BJ (cell line): ENCODE data around the gene RBM15. TPM values are rescaled to one million over a fixed set of nuclear protein-coding genes. Genes with fewer than 3 reads are reported as not detected.

Source experiments
- CTCF ChIA-PET: fragments of 350-600 bp; formaldehyde crosslinking; extraction: SDS; loops from one replicate; lab custom pipeline; 2021; ENCODE audit warnings: antibody characterized with exemption, inconsistent platforms; lab: Yijun Ruan, JAX
- POLR2A ChIA-PET: fragments of 300-600 bp; sonication (Branson Sonifier 250); formaldehyde crosslinking; extraction: SDS; loops from one replicate; lab custom pipeline; 2021; ENCODE audit warnings: antibody characterized with exemption; lab: Charles Lee
- DNase-seq: peaks from one replicate; pipeline ENCODE4 v3.0.0-alpha.2; 2011; ENCODE audit warnings: low read depth
- H3K27me3 ChIP-seq: 2 replicates; pipeline ENCODE4 v1.6.0; 2011; ENCODE audit warnings: low read length; ENCODE audit not compliant: control insufficient read depth, insufficient read depth
- H3K36me3 ChIP-seq: 2 replicates; pipeline ENCODE4 v1.5.1; 2011; ENCODE audit warnings: low read length; ENCODE audit not compliant: control insufficient read depth, insufficient read depth
- H3K4me3 ChIP-seq: 2 replicates; pipeline ENCODE4 v1.5.1; 2011; ENCODE audit warnings: low read depth, mild to moderate bottlenecking, control low read depth, low read length
- polyA plus RNA-seq: library from polyadenylated mRNA; depleted of rRNA; stranded (reverse); fragments of >200 nt; gene quantifications from 2 replicates; pipeline ENCODE4 v1.2.3, GENCODE V29; 2011
- TF ChIP-seq, protein P1 (sequence below): IDR thresholded peaks from 2 replicates; pipeline ENCODE4 v1.5.1; 2011; ENCODE audit warnings: low read depth, mild to moderate bottlenecking, control low read depth, inconsistent platforms, low read length, moderate library complexity; ENCODE audit not compliant: insufficient read depth

Gene RBM15
- polyA plus RNA-seq, 1 experiment, result 10.2 TPM

DNA sequence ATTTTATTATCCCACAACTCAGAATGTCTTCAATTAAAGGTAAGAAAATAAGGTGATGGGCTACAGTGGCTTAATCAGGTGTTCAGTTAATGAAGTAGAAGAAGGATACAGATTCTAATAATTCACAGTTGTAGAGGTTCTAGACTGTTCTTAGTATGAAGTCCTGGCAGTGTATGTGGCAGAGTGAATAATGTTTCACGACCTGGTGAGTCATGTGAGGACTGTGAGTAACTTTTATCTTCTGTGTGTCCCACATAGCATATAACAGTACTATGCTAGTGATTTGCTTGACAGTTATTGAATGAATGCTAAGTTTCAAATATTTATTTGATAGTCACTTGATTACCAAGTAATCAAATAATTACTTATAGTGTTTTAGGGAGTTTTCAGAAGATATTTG is 31.6 kb downstream of the RBM15 start:
- POLR2A ChIA-PET, result interaction anchor here (0.6 kb wide), 1 partner anchor 34 kb away, joined by 3 read pairs; no protein-coding TSS in a partner anchor
- Histone ChIP-seq H3K36me3 (peaks cover 5% of the 10 kb centered on the region), H3K27me3 (no peaks in the 10 kb centered on the region), H3K4me3 (no peak overlapping the region)
- TF ChIP-seq, protein P1, sequence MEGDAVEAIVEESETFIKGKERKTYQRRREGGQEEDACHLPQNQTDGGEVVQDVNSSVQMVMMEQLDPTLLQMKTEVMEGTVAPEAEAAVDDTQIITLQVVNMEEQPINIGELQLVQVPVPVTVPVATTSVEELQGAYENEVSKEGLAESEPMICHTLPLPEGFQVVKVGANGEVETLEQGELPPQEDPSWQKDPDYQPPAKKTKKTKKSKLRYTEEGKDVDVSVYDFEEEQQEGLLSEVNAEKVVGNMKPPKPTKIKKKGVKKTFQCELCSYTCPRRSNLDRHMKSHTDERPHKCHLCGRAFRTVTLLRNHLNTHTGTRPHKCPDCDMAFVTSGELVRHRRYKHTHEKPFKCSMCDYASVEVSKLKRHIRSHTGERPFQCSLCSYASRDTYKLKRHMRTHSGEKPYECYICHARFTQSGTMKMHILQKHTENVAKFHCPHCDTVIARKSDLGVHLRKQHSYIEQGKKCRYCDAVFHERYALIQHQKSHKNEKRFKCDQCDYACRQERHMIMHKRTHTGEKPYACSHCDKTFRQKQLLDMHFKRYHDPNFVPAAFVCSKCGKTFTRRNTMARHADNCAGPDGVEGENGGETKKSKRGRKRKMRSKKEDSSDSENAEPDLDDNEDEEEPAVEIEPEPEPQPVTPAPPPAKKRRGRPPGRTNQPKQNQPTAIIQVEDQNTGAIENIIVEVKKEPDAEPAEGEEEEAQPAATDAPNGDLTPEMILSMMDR, result no peak
- CTCF ChIA-PET, result no interaction called here
- no peak for DNase-seq

DNA sequence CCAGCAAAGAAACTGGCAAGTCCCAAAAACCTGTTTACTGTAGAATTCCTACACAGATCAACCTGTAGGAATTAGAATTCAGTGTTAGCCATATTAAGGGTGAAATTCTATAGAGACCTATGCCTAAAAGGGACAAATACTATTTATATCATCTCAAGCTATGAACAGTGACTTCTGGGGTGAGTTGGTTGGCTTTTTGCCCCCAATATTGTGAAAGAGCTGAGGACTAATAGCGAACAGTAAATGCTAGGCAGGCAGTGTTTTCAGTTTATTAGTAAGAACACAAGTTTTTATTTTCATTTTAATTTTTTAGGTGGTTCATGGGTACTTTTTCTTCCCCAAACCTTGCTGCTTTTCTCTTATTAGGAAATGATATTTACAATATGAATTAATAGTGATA is 36.3 kb downstream of the RBM15 start:
- POLR2A ChIA-PET, result no interaction called here
- Histone ChIP-seq H3K36me3 (peaks cover 8% of the 10 kb centered on the region), H3K27me3 (no peaks in the 10 kb centered on the region), H3K4me3 (no peak overlapping the region)
- CTCF ChIA-PET, result interaction anchor here (1.3 kb wide), 1 partner anchor 12 kb away, joined by 3 read pairs; no protein-coding TSS in a partner anchor
- TF ChIP-seq, protein P1, result no peak
- no peak for DNase-seq

DNA sequence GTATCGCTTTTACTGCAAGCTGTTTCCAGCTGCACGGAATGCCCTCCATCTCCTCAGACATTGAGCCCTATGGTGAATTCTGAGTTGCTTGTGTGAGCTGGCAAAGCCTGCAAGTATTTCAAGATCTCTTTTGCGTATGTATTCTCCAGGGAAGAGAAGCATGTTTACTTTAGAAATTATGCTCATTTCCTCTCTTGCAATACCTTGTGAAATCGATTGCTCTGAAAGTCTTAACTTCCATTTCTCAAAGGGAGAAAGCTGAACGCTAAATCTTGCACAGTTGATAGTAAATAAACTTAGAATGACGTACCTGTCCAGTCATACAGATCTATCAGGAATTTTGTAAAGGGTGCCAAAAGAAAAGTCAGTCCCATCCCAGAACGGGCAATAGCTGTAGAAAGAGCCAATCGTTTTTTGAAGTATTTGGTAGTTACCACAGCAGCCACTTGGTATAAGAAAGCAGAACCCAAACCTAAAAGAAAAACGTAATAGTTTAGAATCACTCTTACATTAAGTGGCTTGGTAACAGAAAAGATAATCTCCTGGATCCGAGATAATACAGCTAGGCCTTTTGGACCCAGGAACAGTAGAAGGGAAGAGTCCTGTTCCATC is 41.6 kb downstream of the RBM15 start:
- CTCF ChIA-PET, result interaction anchor here (1.0 to 1.5 kb wide), 4 partner anchors 9 to 174 kb away, joined by 3 to 4 read pairs (median 3); no protein-coding TSS in a partner anchor
- POLR2A ChIA-PET, result no interaction called here
- Histone ChIP-seq H3K4me3 (no peak overlapping the region), H3K27me3 (no peaks in the 10 kb centered on the region), H3K36me3 (peaks cover 4% of the 10 kb centered on the region)
- TF ChIP-seq, protein P1, result no peak
- no peak for DNase-seq

DNA sequence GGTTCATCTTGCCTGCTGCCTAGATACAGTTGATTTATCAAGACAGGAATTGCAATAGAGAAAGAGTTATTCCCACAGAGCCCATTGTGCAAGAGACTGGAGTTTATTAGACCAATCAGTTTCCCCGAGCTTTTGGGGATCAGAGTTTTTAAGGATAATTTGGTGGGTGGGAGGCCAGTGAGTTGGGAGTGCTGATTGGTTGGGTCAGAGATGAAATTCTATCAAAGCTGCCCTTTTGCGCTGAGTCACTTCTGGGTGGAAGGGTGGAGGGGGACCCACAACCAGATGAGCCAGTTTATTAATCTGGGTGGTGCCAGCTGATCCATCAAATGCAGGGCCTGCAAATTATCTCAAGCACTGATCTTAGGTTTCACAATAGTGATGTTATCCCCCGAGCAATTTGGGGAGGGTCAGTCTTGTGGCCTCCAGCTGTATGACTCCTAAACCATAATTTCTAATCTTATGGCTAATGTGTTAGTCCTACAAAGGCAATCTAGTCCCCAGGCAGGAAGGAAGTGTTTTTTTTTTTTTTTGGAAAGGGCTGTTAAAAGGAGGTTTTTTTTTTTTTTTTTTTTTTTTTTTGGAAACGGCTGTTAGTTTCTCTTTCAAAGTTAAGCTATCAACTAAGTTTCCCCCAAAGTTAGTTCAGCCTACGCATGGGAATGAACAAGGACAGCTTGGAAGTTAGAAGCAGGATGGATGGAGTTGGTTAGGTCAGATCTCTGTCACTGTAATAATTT is 44.2 kb downstream of the RBM15 start:
- no peak overlapping the region for H3K4me3 ChIP-seq
- TF ChIP-seq, protein P1, result no peak
- H3K27me3 ChIP-seq, result no peaks in the 10 kb centered on the region
- DNase-seq, result no peak
- ChIA-PET CTCF (interaction anchor here (1.0 to 1.3 kb wide), 2 partner anchors 45 to 181 kb away, joined by 4 to 5 read pairs; no protein-coding TSS in a partner anchor), POLR2A (interaction anchor here (0.6 kb wide), 1 partner anchor 173 kb away, joined by 4 read pairs; the partner anchor contains the start of gene KCNC4)
- no peaks in the 10 kb centered on the region; the same call in 1 of the 2 replicates for H3K36me3 ChIP-seq
